Right atrium auricular region (tissue), 2 donors: ENCODE measurements around the gene SH3GL3. TPM values are rescaled to one million over a fixed set of nuclear protein-coding genes. Genes with fewer than 3 reads are reported as not detected.

Source experiments
- DNase-seq: peaks from one replicate; pipeline ENCODE4 v3.0.0-alpha.2; 2019; ENCODE audit warnings: low spot score
- H3K27ac ChIP-seq, 2 donors: fragments of 200-600 bp; sonication (generic); 1 replicate in 1 of 2; 2 replicates in 1 of 2; pipeline ENCODE4 v1.5.1; 2016 to 2019
- H3K27me3 ChIP-seq, 2 donors: fragments of 200-600 bp; sonication (generic); one replicate each; pipeline versions ENCODE4 v1.5.1 to v1.6.0; 2017 to 2019
- H3K36me3 ChIP-seq: fragments of 200-600 bp; sonication (generic); one replicate; pipeline ENCODE4 v1.5.1; 2016
- H3K4me1 ChIP-seq, 2 donors: fragments of 200-600 bp; sonication (generic); one replicate each; pipeline versions ENCODE4 v1.5.1 to v1.6.0; 2017 to 2019
- H3K4me3 ChIP-seq, 2 donors: fragments of 200-600 bp; sonication (generic); 1 replicate in 1 of 2; 2 replicates in 1 of 2; pipeline ENCODE4 v1.5.1; 2017 to 2019; ENCODE audit warnings: mild to moderate bottlenecking in 1 of 2, moderate library complexity in 1 of 2
- H3K9me3 ChIP-seq, 2 donors: fragments of 200-600 bp; sonication (generic); one replicate each; pipeline ENCODE4 v1.5.1; 2019
- CTCF ChIP-seq, 2 donors: fragments of 200-600 bp; sonication (generic); IDR thresholded peaks; one replicate each; pipeline ENCODE4 v1.5.1; 2019; ENCODE audit warnings: antibody characterized with exemption in 2 of 2
- total RNA-seq, 2 donors: library from RNA; depleted of rRNA; stranded (reverse); fragments of >200 nt; gene quantifications; one replicate each; pipeline ENCODE4 v1.1.0, GENCODE V29; 2016

The SH3GL3 gene
- total RNA-seq, 2 donors from 2014 or later, result 4.1 TPM; not detected in 1

- Histone ChIP-seq H3K4me3 (no peak overlapping the region), H3K36me3 (no peaks in the 10 kb centered on the region), H3K27ac (no peak overlapping the region), H3K4me1 (no peaks in the 10 kb centered on the region), H3K9me3 (no peaks in the 10 kb centered on the region), H3K27me3 (no peaks in the 10 kb centered on the region)
- no peak for TF ChIP-seq CTCF (IDR thresholded peaks at IDR 0.05)
- DNase-seq, result no peak
These were observed 11.4 kb upstream of the SH3GL3 start for GRCh38 chr15:83435782-83436181.

GRCh38 chr15:83436513-83437158 is 10.5 kb upstream of the SH3GL3 start:
- Histone ChIP-seq H3K4me3 (no peak overlapping the region), H3K4me1 (no peaks in the 10 kb centered on the region), H3K27me3 (no peaks in the 10 kb centered on the region), H3K27ac (no peak overlapping the region), H3K9me3 (no peaks in the 10 kb centered on the region), H3K36me3 (no peaks in the 10 kb centered on the region)
- peak; percentile 22 to 61 for TF ChIP-seq CTCF (IDR thresholded peaks at IDR 0.05)
- no peak for DNase-seq

- H3K4me1 ChIP-seq, result peaks cover 0 to 9% of the 10 kb centered on the region in 2 donors
- TF ChIP-seq CTCF (IDR thresholded peaks at IDR 0.05), result no peak
- H3K9me3 ChIP-seq, result no peaks in the 10 kb centered on the region
- H3K36me3 ChIP-seq, result no peaks in the 10 kb centered on the region
- H3K27me3 ChIP-seq, result no peaks in the 10 kb centered on the region
- H3K4me3 ChIP-seq, result no peak overlapping the region
- DNase-seq, result no peak
- no peak overlapping the region for H3K27ac ChIP-seq
These were observed 3.9 kb upstream of the SH3GL3 start for GRCh38 chr15:83443076-83443847.

GRCh38 chr15:83444936-83445335 is 2.2 kb upstream of the SH3GL3 start:
- Histone ChIP-seq H3K9me3 (no peaks in the 10 kb centered on the region), H3K4me1 (peaks cover 0 to 9% of the 10 kb centered on the region in 2 donors), H3K4me3 (no peak overlapping the region), H3K36me3 (no peaks in the 10 kb centered on the region), H3K27me3 (no peaks in the 10 kb centered on the region), H3K27ac (no peak overlapping the region)
- TF ChIP-seq CTCF (IDR thresholded peaks at IDR 0.05), result no peak
- DNase-seq, result no peak

- Histone ChIP-seq H3K27me3 (no peaks in the 10 kb centered on the region), H3K36me3 (no peaks in the 10 kb centered on the region), H3K4me3 (no peak overlapping the region), H3K4me1 (peaks cover 0 to 9% of the 10 kb centered on the region in 2 donors), H3K27ac (no peak overlapping the region), H3K9me3 (no peaks in the 10 kb centered on the region)
- no peak for TF ChIP-seq CTCF (IDR thresholded peaks at IDR 0.05)
- no peak for DNase-seq
These were observed 1.5 kb upstream of the SH3GL3 start for GRCh38 chr15:83445643-83446042.
